Measurements from ENCODE around the gene NPAS1.

- TF ChIP-seq CTCF (IDR thresholded peaks at IDR 0.05) (no peak), POLR2A (IDR thresholded peaks at IDR 0.05) (no peak), EP300 (IDR thresholded peaks at IDR 0.05) (no peak)
Observed at GRCh38 chr19:46995492-46995891, 24.1 kb upstream of the NPAS1 start.

Measured in ovary (tissue), 3 donors.